ENCODE data around the gene TNFSF9. TPM values are rescaled to one million over a fixed set of nuclear protein-coding genes. Genes with fewer than 3 reads are reported as not detected.
"Not testable (repeated sequence)": the region's sequence is repeated elsewhere in the genome, so short reads cannot be mapped to it uniquely, and the experiment has no call there.

The TNFSF9 gene
- total RNA-seq, 1 donor from 2014 or later = 0.40 TPM

DNA sequence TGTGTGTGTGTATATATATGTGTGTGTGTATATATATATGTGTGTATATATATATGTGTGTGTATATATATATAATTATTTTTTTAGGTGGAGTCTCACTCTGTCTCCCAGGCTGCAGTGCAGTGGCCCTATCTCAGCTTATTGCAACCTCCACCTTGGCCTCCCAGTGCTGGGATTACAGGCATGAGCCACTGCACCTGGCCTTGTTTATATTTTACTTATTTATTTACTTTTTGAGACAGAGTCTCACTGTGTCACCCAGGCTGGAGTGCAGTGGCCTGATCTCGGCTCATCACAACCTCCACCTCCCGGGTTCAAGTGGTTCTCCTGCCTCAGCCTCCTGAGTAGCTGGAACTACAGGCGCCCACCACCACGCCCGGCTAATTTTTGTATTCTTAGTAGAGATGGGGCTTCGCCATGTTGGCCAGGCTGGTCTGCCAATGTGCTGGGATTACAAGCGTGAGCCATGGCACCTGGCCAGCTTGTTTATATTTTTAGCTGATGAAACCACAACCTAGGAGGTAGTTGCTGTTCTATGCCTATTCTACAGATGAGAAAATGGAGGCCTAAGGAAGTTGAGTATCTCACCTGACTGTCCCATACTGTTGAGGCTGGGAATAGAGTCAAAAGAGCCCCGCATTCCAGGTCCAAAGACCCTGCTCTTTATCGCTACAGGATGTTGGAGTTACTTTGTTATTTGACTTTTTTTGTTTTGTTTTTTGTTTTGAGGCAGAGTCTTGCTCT is 22.6 kb upstream of the TNFSF9 start:
- DNase-seq (ENCODE audit: low read depth in 2 of 2) = not testable (repeated sequence)

- DNase-seq (ENCODE audit: low read depth in 2 of 2) = no peak
Measured at GRCh38 chr19:6509118-6509971, 21.5 kb upstream of the TNFSF9 start.

- DNase-seq (ENCODE audit: low read depth in 2 of 2) = no peak
Measured at GRCh38 chr19:6510618-6511017, 20.2 kb upstream of the TNFSF9 start.

- no peak for DNase-seq (ENCODE audit: low read depth in 2 of 2)
Measured at GRCh38 chr19:6514089-6514488, 16.7 kb upstream of the TNFSF9 start.

DNA sequence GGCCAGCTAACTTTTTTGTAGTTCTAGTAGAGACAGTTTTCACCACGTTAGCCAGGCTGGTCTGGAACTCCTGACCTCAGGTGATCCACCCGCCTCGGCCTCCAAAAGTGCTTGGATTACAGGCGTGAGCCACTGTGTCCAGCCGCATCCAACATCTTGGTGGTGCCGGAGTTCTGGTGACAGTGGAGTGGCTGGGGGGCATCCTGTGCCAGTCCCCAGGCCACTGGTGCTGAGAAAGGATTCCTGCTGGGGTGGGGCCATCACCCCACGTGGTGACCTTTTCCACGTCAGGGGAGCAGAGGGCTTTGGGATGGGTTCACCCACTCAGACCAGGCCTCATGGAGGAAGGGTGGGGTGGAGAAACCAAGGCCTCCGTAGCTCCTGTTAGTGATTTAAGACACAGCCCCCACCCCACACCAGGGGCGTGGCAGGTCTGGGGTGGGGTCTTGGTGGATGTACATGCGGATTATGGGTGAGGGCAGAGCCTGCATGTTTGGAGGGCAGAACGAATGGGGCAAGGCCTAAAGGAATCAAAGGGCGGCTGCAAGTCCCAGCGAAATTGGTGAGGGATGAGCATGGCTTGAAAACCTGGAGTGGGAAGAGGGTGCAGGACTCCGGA is 15.8 kb upstream of the TNFSF9 start:
- no peak for DNase-seq (ENCODE audit: low read depth in 2 of 2)

GRCh38 chr19:6516018-6516658 is 14.7 kb upstream of the TNFSF9 start:
- DNase-seq (ENCODE audit: low read depth in 2 of 2) = peak; percentile 95 to 96

DNA sequence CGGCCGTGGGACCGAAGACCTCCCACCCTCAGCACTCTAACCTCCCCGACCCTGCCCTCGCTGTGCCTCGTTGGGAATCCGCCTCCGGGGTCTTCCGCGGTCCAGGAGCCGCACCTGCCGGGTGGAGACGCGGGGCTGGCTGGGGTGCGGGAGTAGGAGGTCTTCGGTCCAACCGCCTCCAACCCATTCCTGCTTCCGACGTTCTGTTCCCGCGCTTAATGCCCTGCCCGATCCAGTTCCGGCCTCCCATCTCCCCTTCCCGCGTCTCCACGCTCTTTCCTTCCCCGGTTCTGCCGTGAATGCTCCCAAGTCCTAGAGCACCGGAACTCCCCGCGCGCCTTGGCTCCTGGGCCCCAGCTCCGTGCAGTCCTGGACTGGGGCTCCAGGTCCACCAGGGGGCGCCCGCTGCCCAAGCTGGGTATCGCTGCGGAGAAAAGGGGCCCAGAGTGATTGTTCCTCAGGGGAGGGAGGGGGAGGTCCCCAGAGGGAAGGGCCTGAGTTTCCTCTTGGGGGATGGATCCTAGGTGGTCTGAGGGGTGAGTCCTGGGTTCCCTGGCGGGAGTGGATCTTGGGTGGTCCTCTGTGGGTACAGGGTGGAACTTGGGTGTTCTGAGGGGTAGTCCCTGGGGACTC is 14.1 kb upstream of the TNFSF9 start:
- peak; percentile 85 to 86 for DNase-seq (ENCODE audit: low read depth in 2 of 2)

DNA sequence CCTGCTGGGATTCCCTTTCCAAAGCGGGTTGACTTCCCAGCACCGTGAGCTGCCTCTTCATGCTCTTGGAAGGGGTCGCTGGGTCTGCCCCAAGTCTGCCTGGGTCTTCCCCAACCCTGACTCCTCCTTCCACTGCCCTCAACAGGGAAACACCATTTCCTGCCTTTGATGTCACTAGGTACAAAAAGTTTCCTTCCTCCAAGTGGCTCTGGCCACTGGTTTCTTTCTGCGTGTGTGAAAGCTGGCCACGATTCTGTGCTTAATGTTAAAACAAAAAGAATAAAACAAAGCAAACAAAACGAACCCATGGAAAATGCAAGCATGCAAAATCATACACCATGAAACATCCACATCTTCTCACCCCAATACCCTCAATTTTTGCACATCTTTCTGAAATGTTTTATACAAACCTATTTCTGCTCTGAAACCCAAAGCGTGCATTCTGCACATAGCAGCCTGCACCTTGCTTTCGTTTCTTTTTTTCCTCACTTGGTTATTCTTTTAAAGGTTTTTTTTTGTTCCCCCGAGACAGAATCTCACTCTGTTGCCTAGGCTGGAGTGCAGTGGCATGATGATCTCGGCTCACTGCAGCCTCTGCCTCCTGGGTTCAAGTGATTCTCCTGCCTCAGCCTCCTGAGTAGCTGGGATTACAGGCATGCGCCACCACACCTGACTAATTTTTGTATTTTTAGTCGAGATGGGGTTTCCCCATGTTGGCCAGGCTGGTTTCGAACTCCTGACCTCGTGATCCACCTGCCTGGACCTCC is 12.5 kb upstream of the TNFSF9 start:
- no peak for DNase-seq (ENCODE audit: low read depth in 2 of 2)

DNA sequence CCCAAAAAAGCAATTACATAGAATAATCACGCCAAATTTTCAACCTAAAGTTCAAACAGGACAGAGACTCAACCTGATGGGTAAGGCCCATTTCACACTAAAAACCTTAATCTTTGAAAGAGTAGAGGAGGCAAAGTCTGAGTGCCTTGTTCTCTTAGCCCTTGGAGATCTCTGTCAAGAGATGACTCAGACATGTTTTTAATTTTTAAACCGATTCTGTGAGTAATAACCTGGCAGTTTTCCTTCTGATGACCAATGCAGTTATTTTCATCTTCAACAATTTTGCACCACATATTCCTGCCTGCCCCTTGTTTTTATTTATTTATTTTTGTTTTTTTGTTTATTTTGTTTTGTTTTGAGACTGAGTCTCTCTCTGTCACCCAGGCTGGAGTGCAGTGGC is 11.5 kb upstream of the TNFSF9 start:
- peak in 1 of 2 donors; percentile 68 for DNase-seq (ENCODE audit: low read depth in 2 of 2)

GRCh38 chr19:6521718-6522646 is 8.8 kb upstream of the TNFSF9 start:
- DNase-seq (ENCODE audit: low read depth in 2 of 2) = peak in 1 of 2 donors; percentile 22

GRCh38 chr19:6522712-6523111 is 8.1 kb upstream of the TNFSF9 start:
- DNase-seq (ENCODE audit: low read depth in 2 of 2) = no peak

- peak; percentile 47 to 71 for DNase-seq (ENCODE audit: low read depth in 2 of 2)
Measured at GRCh38 chr19:6524311-6524710, 6.5 kb upstream of the TNFSF9 start.

DNA sequence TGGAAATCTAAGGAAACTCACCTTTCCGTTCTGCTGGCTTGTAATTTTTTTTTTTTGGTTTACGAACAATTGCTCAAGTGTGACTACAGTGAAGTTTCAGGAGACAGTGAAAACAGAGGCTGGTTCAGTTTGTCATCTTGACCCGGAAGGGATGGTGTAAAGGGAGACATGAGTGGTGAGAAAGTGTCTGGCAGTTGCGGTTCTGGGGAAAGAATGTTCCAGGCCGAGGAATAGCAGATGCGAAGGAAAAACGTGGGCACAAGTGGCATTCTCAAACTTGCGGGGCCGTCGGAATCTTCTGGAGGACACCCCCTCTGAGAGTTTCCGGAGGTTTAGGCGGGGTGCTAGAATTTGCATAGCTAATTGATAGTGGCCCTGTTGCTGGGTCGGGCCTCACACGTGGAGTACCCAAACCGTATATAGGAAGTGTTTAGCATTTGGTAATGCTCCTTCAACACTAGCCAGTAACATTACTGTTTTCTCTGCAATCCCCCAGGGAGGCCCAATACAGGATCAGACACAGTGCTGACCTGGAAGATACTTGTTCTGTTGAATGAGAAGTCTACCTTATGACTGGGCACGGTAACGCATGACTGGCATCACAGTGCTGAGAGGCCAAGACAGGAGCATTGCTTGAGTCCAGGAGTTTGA is 2.8 kb upstream of the TNFSF9 start:
- no peak for DNase-seq (ENCODE audit: low read depth in 2 of 2)

DNA sequence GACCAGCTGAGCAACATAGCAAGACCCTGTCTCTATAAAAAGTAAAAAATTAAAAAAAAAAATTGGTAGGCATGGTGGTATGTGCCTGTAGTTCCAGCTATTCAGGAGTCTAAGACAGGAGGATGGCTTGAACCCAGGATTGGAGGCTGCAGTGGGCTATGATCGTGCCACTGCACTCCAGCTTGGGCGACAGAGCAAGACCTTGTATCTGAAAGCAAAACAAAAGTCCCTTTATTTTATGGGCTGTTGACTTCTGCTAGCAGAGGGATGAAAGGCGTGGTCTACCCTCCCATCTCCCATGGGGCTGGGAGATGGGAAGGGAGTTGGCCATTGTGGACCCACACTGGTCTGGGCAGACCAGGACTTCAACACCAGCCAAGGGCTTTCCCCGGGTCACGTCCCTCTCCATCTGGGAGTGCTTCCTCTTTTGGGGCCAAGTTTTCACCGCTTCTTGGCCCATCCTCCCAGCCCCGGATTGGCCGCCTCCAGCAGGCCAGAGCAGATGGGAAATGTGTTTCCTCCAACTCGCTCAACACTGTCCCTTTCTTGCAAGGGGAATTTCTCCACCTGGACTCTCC is 2.2 kb upstream of the TNFSF9 start:
- DNase-seq (ENCODE audit: low read depth in 2 of 2) = peak in 1 of 2 donors; percentile 17

- no peak for DNase-seq (ENCODE audit: low read depth in 2 of 2)
Measured at GRCh38 chr19:6529351-6529750, 1.5 kb upstream of the TNFSF9 start.

- no peak for DNase-seq (ENCODE audit: low read depth in 2 of 2)
Measured at GRCh38 chr19:6529937-6530385, 865 bp upstream of the TNFSF9 start.

GRCh38 chr19:6531163-6531955 is 533 bp downstream of the TNFSF9 start:
- no peak for DNase-seq (ENCODE audit: low read depth in 2 of 2)

DNA sequence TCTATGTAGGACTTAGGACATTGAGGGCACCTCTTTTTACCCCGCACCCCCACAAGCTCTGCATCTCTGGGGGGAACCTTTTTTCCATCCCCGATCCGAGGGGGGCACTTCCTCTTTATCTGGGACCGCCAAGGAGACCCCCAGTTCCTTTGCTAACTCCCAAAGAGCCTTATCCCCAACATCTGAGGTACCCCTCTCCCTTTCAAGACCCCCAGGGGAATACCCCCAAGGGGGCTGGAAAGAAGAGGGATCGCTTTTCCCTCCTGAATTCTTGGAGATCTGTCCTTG is 1.1 kb downstream of the TNFSF9 start:
- no peak for DNase-seq (ENCODE audit: low read depth in 2 of 2)

All from lung microvascular endothelial cell (primary cell).